AG09319 (cell line): ENCODE measurements around the gene IGF2BP3.

ENCODE experiments used
- DNase-seq: peaks from one replicate; pipeline ENCODE4 v3.0.0-alpha.2; 2010; ENCODE audit warnings: low read depth; ENCODE audit errors: extremely low read depth
- TF ChIP-seq, protein P1 (sequence below): IDR thresholded peaks from 2 replicates; pipeline ENCODE4 v1.5.1; 2011; ENCODE audit warnings: low read depth, mild to moderate bottlenecking, inconsistent platforms, low read length, moderate library complexity

The IGF2BP3 gene

DNA sequence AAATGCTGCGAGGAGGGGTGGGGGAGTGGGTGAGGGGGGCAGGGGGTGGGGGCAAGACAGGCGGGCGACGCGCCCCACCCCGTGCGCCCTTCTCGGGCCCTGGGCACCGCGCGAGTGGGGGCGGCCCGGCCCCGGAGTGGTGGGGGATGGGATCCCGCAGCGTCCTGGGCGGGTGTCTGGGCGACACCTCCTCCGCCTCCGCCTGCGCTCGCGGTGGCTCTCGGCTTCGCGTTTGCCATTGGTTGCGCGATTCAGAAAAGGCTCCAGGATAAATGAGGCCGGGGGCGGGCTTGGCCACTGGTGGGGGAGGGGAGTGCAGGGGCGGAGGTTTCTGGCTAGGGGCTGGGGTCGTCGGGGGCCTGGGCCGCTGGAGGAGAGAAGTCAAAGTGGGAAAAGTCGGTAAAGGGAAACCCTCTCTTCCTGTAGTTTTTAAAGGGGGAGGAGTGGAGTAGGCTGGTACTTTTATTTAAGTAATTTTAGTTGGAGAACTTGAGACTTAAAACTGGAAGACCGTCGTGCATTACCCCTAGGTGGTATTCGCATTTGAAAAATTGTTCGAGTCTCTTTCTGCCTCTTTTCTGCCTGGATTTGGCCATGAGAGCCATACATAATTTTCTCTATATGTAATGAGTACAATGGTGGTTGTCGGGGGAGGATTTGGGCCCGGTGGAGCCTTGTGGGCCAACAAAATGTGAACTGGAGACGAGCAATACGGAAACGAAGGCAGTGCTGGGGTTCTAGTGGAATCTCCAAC is 992 bp upstream of the IGF2BP3 start:
- DNase-seq, result no peak
- TF ChIP-seq, protein P1, sequence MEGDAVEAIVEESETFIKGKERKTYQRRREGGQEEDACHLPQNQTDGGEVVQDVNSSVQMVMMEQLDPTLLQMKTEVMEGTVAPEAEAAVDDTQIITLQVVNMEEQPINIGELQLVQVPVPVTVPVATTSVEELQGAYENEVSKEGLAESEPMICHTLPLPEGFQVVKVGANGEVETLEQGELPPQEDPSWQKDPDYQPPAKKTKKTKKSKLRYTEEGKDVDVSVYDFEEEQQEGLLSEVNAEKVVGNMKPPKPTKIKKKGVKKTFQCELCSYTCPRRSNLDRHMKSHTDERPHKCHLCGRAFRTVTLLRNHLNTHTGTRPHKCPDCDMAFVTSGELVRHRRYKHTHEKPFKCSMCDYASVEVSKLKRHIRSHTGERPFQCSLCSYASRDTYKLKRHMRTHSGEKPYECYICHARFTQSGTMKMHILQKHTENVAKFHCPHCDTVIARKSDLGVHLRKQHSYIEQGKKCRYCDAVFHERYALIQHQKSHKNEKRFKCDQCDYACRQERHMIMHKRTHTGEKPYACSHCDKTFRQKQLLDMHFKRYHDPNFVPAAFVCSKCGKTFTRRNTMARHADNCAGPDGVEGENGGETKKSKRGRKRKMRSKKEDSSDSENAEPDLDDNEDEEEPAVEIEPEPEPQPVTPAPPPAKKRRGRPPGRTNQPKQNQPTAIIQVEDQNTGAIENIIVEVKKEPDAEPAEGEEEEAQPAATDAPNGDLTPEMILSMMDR, result no peak

- DNase-seq, result no peak
- TF ChIP-seq, protein P1, result no peak
Observed at GRCh38 chr7:23469961-23470250, 385 bp downstream of the IGF2BP3 start.

- DNase-seq, result no peak
- TF ChIP-seq, protein P1, result no peak
Observed at GRCh38 chr7:23469150-23469960, 936 bp downstream of the IGF2BP3 start.

GRCh38 chr7:23468526-23469149 is 1.7 kb downstream of the IGF2BP3 start:
- TF ChIP-seq, protein P1, result no peak
- no peak for DNase-seq

DNA sequence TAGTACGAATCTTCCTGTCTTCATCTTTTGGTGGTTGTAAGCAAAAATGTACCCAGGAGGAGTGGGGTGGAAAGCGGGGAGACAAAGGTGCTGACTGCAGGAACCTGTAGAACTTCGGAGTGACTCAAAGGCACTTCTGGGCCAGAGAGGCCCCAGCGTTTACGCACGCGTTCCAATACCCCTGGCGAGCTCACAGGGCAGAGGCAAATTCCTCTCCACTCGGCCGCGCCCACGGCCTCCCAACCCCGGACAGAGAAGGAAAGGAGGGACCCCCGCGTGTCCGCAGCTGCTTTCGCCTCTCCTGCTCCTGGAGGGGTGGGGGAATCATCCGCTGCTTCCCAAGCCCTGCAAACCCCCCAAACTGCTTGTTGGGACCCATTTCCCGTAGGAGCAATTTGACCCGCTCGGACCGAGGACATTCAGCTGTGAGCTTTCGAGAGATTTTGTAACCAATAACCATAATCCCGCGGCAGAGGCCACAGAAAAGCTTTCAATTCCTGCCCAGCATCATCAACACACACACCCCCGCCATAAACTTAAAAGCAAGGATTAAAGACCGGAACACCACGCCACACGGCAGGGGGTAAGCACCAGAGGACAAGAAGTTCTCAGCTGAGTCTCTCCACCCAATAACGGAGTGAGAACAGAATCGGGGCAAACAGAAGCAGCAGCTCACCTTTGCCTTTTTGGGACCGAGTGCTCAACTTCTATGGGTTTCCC is 2.3 kb downstream of the IGF2BP3 start:
- TF ChIP-seq, protein P1, result no peak
- DNase-seq, result no peak

DNA sequence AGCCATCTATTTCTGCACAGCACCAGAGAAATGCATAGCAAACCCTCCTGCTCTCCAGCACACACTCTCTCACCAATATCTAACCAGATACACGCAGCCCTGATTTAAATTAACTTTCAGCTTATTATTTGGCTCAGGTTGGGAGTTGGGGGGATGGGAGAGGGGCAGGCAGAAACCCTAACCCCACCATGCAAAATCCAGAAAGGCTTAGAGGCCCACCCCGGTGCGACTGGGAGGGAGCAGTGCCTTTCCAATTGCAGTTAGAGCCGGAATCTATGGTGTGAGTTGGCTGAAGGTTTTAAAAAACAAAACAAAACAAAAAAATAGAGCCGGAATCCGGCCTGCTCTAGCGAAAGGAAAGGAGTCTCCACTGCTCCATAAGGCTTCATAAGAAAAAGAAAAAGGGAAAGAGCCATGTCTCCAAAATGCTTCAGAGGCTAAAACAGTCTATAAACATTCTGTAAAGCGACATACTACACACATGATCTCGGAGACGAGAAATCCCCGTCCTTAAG is 2.9 kb downstream of the IGF2BP3 start:
- DNase-seq, result no peak
- TF ChIP-seq, protein P1, result no peak
